ENCODE results near the gene IL18RAP. TPM values are rescaled to one million over a fixed set of nuclear protein-coding genes. Genes with fewer than 3 reads are reported as not detected.

The IL18RAP gene
- total RNA-seq, 6 donors from 2014 or later = 8.0 to 16.3 (median 10.9) TPM

DNA sequence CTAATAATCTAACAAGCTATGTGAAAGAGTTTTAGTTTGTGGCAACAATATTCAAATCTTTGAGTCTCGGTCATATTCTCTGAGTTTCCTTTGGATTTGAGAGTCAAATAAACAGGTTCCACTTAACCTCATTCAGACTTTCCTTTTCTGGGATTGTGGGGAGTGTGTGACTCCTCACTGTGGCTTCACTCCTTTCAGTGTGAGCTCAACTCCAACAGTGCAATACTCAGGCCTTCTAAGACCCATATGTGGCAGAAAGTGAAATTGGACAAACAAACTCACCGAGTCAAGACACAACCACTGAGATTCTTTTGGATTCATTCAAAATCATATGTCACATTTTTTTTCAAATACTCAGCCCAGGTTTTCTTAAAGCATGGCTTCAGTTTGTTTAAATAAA is 75.5 kb downstream of the IL18RAP start:
- Histone ChIP-seq H3K27me3 (no peaks in the 10 kb centered on the region), H3K9me3 (no peaks in the 10 kb centered on the region), H3K4me3 (no peak overlapping the region), H3K36me3 (no peaks in the 10 kb centered on the region), H3K4me1 (no peaks in the 10 kb centered on the region), H3K27ac (no peak overlapping the region)
- TF ChIP-seq POLR2A (IDR thresholded peaks at IDR 0.05) = no peak
- TF ChIP-seq EP300 (IDR thresholded peaks at IDR 0.05) = no peak
- no peak for TF ChIP-seq POLR2AphosphoS5 (IDR thresholded peaks at IDR 0.05)
- TF ChIP-seq, protein P1, sequence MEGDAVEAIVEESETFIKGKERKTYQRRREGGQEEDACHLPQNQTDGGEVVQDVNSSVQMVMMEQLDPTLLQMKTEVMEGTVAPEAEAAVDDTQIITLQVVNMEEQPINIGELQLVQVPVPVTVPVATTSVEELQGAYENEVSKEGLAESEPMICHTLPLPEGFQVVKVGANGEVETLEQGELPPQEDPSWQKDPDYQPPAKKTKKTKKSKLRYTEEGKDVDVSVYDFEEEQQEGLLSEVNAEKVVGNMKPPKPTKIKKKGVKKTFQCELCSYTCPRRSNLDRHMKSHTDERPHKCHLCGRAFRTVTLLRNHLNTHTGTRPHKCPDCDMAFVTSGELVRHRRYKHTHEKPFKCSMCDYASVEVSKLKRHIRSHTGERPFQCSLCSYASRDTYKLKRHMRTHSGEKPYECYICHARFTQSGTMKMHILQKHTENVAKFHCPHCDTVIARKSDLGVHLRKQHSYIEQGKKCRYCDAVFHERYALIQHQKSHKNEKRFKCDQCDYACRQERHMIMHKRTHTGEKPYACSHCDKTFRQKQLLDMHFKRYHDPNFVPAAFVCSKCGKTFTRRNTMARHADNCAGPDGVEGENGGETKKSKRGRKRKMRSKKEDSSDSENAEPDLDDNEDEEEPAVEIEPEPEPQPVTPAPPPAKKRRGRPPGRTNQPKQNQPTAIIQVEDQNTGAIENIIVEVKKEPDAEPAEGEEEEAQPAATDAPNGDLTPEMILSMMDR (IDR thresholded peaks at IDR 0.05) = no peak
- 81 to 88% methylated on average over 2 of the region's 2 CpGs for WGBS, 2 donors
- DNase-seq (no peak), ATAC-seq (ENCODE audit: low FRiP score in 2 of 2) (no peak)

DNA sequence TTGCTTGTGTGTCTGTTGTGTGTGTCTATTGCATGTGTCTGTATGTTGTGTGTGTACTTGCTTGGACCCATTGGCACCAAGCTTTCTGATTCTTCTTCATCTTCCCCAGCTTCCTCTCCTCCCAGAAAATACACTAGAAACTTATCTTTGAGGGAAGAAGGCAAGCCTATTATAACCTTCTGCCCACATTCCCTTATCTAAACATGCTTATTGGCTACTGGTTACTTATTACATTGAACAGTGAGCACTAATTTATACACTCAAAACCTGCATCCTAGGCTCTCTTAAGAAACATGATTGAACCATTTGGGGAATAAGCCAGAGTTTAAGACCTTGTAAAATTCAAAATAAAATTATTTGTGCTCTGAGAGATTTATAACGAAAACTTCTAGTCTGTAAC is 76.6 kb downstream of the IL18RAP start:
- Histone ChIP-seq H3K27ac (no peak overlapping the region), H3K9me3 (no peaks in the 10 kb centered on the region), H3K36me3 (no peaks in the 10 kb centered on the region), H3K27me3 (no peaks in the 10 kb centered on the region), H3K4me3 (no peak overlapping the region), H3K4me1 (no peaks in the 10 kb centered on the region)
- TF ChIP-seq EP300 (IDR thresholded peaks at IDR 0.05) (no peak), POLR2AphosphoS5 (IDR thresholded peaks at IDR 0.05) (no peak), POLR2A (IDR thresholded peaks at IDR 0.05) (no peak)
- TF ChIP-seq, protein P1 (IDR thresholded peaks at IDR 0.05) = no peak
- DNase-seq = no peak
- ATAC-seq (ENCODE audit: low FRiP score in 2 of 2) = no peak
- 96 to 97% methylated on average over 1 of the region's 1 CpG for WGBS, 2 donors

Small RNAs within 50 kb of the gene (small RNA-seq; reads per million reads assigned to genes)
- gene MIR4772 = 0 to 0.33 (median 0.16) reads per million in 4 donors

Other genes starting within 250 kb of the IL18RAP start
- gene IL1RL2, start 236.1 kb upstream of the IL18RAP start, total RNA-seq = 1 to 10 TPM in 3 of 6 donors, under 1 TPM in 2, not detected in 1; 0.57 to 1.7 (median 1.4) TPM
- gene IL1RL1, start 111.6 kb upstream of the IL18RAP start, total RNA-seq = 100 to 1,000 TPM in 1 of 6 donors, 10 to 100 TPM in 5; 26.2 to 203 (median 53.1) TPM
- gene IL18R1, start 67.4 kb upstream of the IL18RAP start, total RNA-seq = 10 to 100 TPM in 5 of 6 donors, 1 to 10 TPM in 1; 9.4 to 46.9 (median 34.8) TPM
- not detected for gene SLC9A4, start 50.1 kb downstream of the IL18RAP start, total RNA-seq
- 1 to 10 TPM in 1 of 6 donors, under 1 TPM in 3, not detected in 2; 0.30 to 1.1 (median 0.38) TPM for gene SLC9A2, start 196.4 kb downstream of the IL18RAP start, total RNA-seq

Data from upper lobe of left lung (tissue), 6 donors.